HCT116 (cell line): Measurements from ENCODE around the gene PDP2. TPM values are rescaled to one million over a fixed set of nuclear protein-coding genes. Genes with fewer than 3 reads are reported as not detected.

Experiments
- ATAC-seq: fragments of 200-7000 bp; cut with Tn5 transposase; 2 replicates; pipeline ENCODE4 v1.9.1; 2020; ENCODE audit warnings: mild to moderate bottlenecking, moderate library complexity
- BruUV-seq: library from RNA; stranded (reverse); fragments of 400-500 nt; replicated peaks from 2 replicates; lab custom pipeline; 2021; lab: Mats Ljungman, UMichigan
- CTCF ChIA-PET: fragments of 300-600 bp; sonication (Branson Sonifier 250); formaldehyde crosslinking; loops from one replicate; lab custom pipeline; 2021; ENCODE audit warnings: antibody characterized with exemption; lab: Charles Lee
- POLR2A ChIA-PET: fragments of 300-600, 350-600 bp; sonication (Branson Sonifier 250); formaldehyde crosslinking; loops from one replicate; lab custom pipeline; 2021; ENCODE audit warnings: antibody characterized with exemption; lab: Charles Lee
- RAD21 ChIA-PET, 2 experiments: fragments of 300-600 bp; sonication (Branson Sonifier 250); formaldehyde crosslinking; loops; one replicate each; lab custom pipeline; 2023; ENCODE audit warnings: low total read pairs in 2 of 2; ENCODE audit not compliant: uncharacterized antibody in 2 of 2, unreplicated experiment in 2 of 2, low non-redundant PET in 1 of 2; lab: Charles Lee
- DNase-seq: peaks from one replicate; pipeline ENCODE4 v3.0.0-alpha.2; 2010; ENCODE audit warnings: low read depth, low spot score
- H2AFZ ChIP-seq: fragments of 200-600 bp; shearing (Covaris generic), sonication (generic); 2 replicates; pipeline ENCODE4 v1.6.1; 2017; ENCODE audit warnings: low read depth, mixed run types, mixed read lengths, antibody characterized with exemption, low read length; ENCODE audit not compliant: poor library complexity, severe bottlenecking
- H3K27ac ChIP-seq: 2 replicates; pipeline ENCODE4 v1.5.1; 2012; ENCODE audit warnings: low read depth, low read length
- H3K27me3 ChIP-seq: fragments of 200-600 bp; sonication (generic); 2 replicates; pipeline ENCODE4 v1.6.1; 2016; ENCODE audit warnings: mixed run types, low read length, mixed read lengths; ENCODE audit not compliant: insufficient read depth
- H3K36me3 ChIP-seq, 2 experiments: fragments of 200-500 bp in 1 of 2; fragments of 200-600 bp in 1 of 2; sonication (Bioruptor generic) in 1 of 2; sonication (generic) in 1 of 2; 2 replicates each; pipeline versions ENCODE4 v1.5.1 to v1.6.1; 2014 to 2016; ENCODE audit warnings: low read length in 2 of 2, inconsistent platforms in 1 of 2, mixed read lengths in 1 of 2, mixed run types in 1 of 2; ENCODE audit not compliant: insufficient read depth in 2 of 2, control insufficient read depth in 1 of 2
- H3K4me1 ChIP-seq, 2 experiments: fragments of 200-600 bp in 1 of 2; sonication (generic) in 1 of 2; 2 replicates each; pipeline versions ENCODE4 v1.5.1 to v1.6.1; 2012 to 2017; ENCODE audit warnings: low read length in 2 of 2, inconsistent platforms in 1 of 2, mild to moderate bottlenecking in 1 of 2, mixed read lengths in 1 of 2, mixed run types in 1 of 2, moderate library complexity in 1 of 2; ENCODE audit not compliant: insufficient read depth in 2 of 2, control insufficient read depth in 1 of 2
- H3K4me2 ChIP-seq: fragments of 200-600 bp; sonication (generic); 2 replicates; pipeline ENCODE4 v1.6.1; 2017; ENCODE audit warnings: mixed run types, low read length, mixed read lengths
- H3K4me3 ChIP-seq, 2 experiments: fragments of 200-600 bp in 1 of 2; sonication (generic) in 1 of 2; replicated peaks in 1 of 2; 2 replicates each; pipeline ENCODE4 v1.5.1; 2011 to 2016; ENCODE audit warnings: low read length in 2 of 2, control low read depth in 1 of 2, low read depth in 1 of 2, mild to moderate bottlenecking in 1 of 2, mixed read lengths in 1 of 2, mixed run types in 1 of 2
- H3K79me2 ChIP-seq: fragments of 200-600 bp; sonication (generic); 2 replicates; pipeline ENCODE4 v1.6.1; 2017; ENCODE audit warnings: mild to moderate bottlenecking, mixed run types, low read length, moderate library complexity, mixed read lengths; ENCODE audit not compliant: insufficient read depth
- H3K9ac ChIP-seq: fragments of 200-600 bp; sonication (generic); 2 replicates; pipeline ENCODE4 v1.6.1; 2016; ENCODE audit warnings: low read length, mixed read lengths
- H3K9me2 ChIP-seq: fragments of 200-600 bp; sonication (generic), shearing (Covaris generic); 2 replicates; pipeline ENCODE4 v1.6.1; 2017; ENCODE audit warnings: mixed run types, mild to moderate bottlenecking, moderate library complexity; ENCODE audit not compliant: insufficient read depth
- H3K9me3 ChIP-seq, 2 experiments: fragments of 200-500 bp in 1 of 2; fragments of 200-600 bp in 1 of 2; sonication (Bioruptor generic) in 1 of 2; sonication (generic) in 1 of 2; 2 replicates each; pipeline ENCODE4 v1.6.1; 2014 to 2017; ENCODE audit warnings: low read length in 2 of 2, mixed read lengths in 2 of 2, inconsistent platforms in 1 of 2, low read depth in 1 of 2, mild to moderate bottlenecking in 1 of 2, mixed run types in 1 of 2, moderate library complexity in 1 of 2; ENCODE audit not compliant: control insufficient read depth in 1 of 2, insufficient read depth in 1 of 2
- H4K20me1 ChIP-seq: fragments of 200-600 bp; sonication (generic), shearing (Covaris generic); 2 replicates; pipeline ENCODE4 v1.6.1; 2017; ENCODE audit warnings: mixed run types, mild to moderate bottlenecking, moderate library complexity; ENCODE audit not compliant: insufficient read depth
- CBX3 ChIP-seq: IDR thresholded peaks from 2 replicates; pipeline ENCODE4 v1.6.1; 2012; ENCODE audit warnings: low read depth
- CEBPB ChIP-seq: IDR thresholded peaks from 2 replicates; pipeline ENCODE4 v1.6.1; 2012; ENCODE audit warnings: low read depth
- CTCF ChIP-seq, 3 experiments: fragments of 200-600 bp in 1 of 3; sonication (generic) in 1 of 3; IDR thresholded peaks in 2 of 3; conservative IDR thresholded peaks in 1 of 3; 2 replicates each; pipeline ENCODE4 v1.5.1; 2012 to 2017; ENCODE audit warnings: low read depth in 2 of 3, low read length in 2 of 3, antibody characterized with exemption in 1 of 3, borderline replicate concordance in 1 of 3, control low read depth in 1 of 3, mild to moderate bottlenecking in 1 of 3, mixed read lengths in 1 of 3, mixed run types in 1 of 3, moderate library complexity in 1 of 3; ENCODE audit not compliant: insufficient read depth in 1 of 3
- EGR1 ChIP-seq: IDR thresholded peaks from 2 replicates; pipeline ENCODE4 v1.6.1; 2012; ENCODE audit warnings: low read depth
- EZH2 ChIP-seq: fragments of 200-600 bp; sonication (generic); IDR thresholded peaks from 2 replicates; pipeline ENCODE4 v1.6.1; 2017; ENCODE audit warnings: antibody characterized with exemption, mixed run types
- JUND ChIP-seq: IDR thresholded peaks from 2 replicates; pipeline ENCODE4 v1.6.1; 2012
- POLR2AphosphoS5 ChIP-seq: IDR thresholded peaks from 2 replicates; pipeline ENCODE4 v1.6.1; 2011; ENCODE audit warnings: mild to moderate bottlenecking, low read depth, low read length, moderate library complexity
- REST ChIP-seq: IDR thresholded peaks from 2 replicates; pipeline ENCODE4 v1.6.1; 2012; ENCODE audit warnings: low read depth
- SP1 ChIP-seq: IDR thresholded peaks from 2 replicates; pipeline ENCODE4 v1.6.1; 2012; ENCODE audit warnings: low read depth
- TCF7L2 ChIP-seq: IDR thresholded peaks from 2 replicates; pipeline ENCODE4 v1.7.0; 2011; ENCODE audit warnings: borderline replicate concordance, inconsistent platforms; ENCODE audit not compliant: insufficient read depth, insufficient read length; ENCODE audit errors: extremely low read depth
- YY1 ChIP-seq: IDR thresholded peaks from 2 replicates; pipeline ENCODE4 v1.6.1; 2011; ENCODE audit warnings: low read length, low read depth, moderate library complexity, mild to moderate bottlenecking; ENCODE audit not compliant: insufficient replicate concordance; ENCODE audit errors: extremely low read depth
- ZBTB33 ChIP-seq: IDR thresholded peaks from 2 replicates; pipeline ENCODE4 v1.6.1; 2011; ENCODE audit warnings: mild to moderate bottlenecking, low read length, moderate library complexity; ENCODE audit not compliant: insufficient replicate concordance; ENCODE audit errors: extremely low read depth
- ZNF274 ChIP-seq: fragments of 200-500 bp; sonication (Bioruptor generic); IDR thresholded peaks from 2 replicates; pipeline ENCODE4 v1.6.1; 2014; ENCODE audit warnings: mild to moderate bottlenecking, low read depth, low read length, inconsistent platforms
- intact Hi-C: fragments of 100-400 bp; cut with micrococcal nuclease; formaldehyde crosslinking; loops from 2 replicates; pipeline ENCODE4 v1.10.0; 2022
- total RNA-seq: library from RNA; stranded (reverse); gene quantifications from one replicate; pipeline ENCODE4 v1.2.1, GENCODE V29; 2021; ENCODE audit not compliant: unreplicated experiment

The PDP2 gene
- total RNA-seq, 1 experiment from 2014 or later, result 19.9 TPM

GRCh38 chr16:66898933-66899309 lies 18.6 kb downstream of the PDP2 start (continued):
- no peak for TF ChIP-seq ZBTB33

GRCh38 chr16:66899310-66899944 lies 19.1 kb downstream of the PDP2 start:
- DNase-seq (no peak), ATAC-seq (no peak)
- Histone ChIP-seq H3K36me3 (no peaks in the 10 kb centered on the region), H3K4me3 (no peak overlapping the region), H4K20me1 (no peaks in the 10 kb centered on the region), H3K79me2 (no peaks in the 10 kb centered on the region), H3K9me2 (no peaks in the 10 kb centered on the region), H3K9ac (no peak overlapping the region), H3K4me1 (peaks cover 7 to 12% of the 10 kb centered on the region in 2 experiments; a peak in 3 of 4 replicates), H3K27me3 (no peaks in the 10 kb centered on the region), H2AFZ (no peak overlapping the region), H3K9me3 (no peaks in the 10 kb centered on the region), H3K4me2 (no peak overlapping the region), H3K27ac (no peak overlapping the region)
- BruUV-seq, result no TSS peak
- CTCF ChIA-PET, result interaction anchor here (1.3 kb wide), 1 partner anchor 10 kb away, joined by 6 read pairs; no protein-coding TSS in a partner anchor
- POLR2A ChIA-PET, result no interaction called here
- intact Hi-C loops, result loop anchor here (5.0 to 10.0 kb wide), 2 partner anchors 53 to 205 kb away; partner anchors contain the start of gene PHAF1
- RAD21 ChIA-PET, result no interaction called here
- TF ChIP-seq JUND (no peak), CEBPB (no peak), ZNF274 (no peak), EZH2 (no peak), SP1 (no peak), YY1 (no peak), POLR2AphosphoS5 (no peak), CBX3 (no peak), CTCF (IDR thresholded peaks at IDR 0.05 in 2 of 3, conservative IDR thresholded peaks at IDR 0.05 in 1 of 3; ENCODE audit: borderline replicate concordance in 1 of 3, insufficient read depth in 1 of 3, low read depth in 2 of 3, low read length in 2 of 3) (no peak), ZBTB33 (no peak), EGR1 (no peak), REST (no peak), TCF7L2 (no peak)
